ENCODE data around the gene OR52E2. TPM values are rescaled to one million over a fixed set of nuclear protein-coding genes. Genes with fewer than 3 reads are reported as not detected.
A peak's percentile ranks its signal among the peaks of the same experiment; 100 is the strongest.
"Not testable (repeated sequence)": the region's sequence is repeated elsewhere in the genome, so short reads cannot be mapped to it uniquely, and the experiment has no call there.

The OR52E2 gene
- total RNA-seq, 2 donors from 2014 or later, result not detected

- no peaks in the 10 kb centered on the region for H3K36me3 ChIP-seq
- no peak overlapping the region for H3K27ac ChIP-seq
- DNase-seq (ENCODE audit: low spot score), result no peak
- no peak for ATAC-seq (ENCODE audit: insufficient number of reproducible peaks, low FRiP score, low read depth)
- TF ChIP-seq CTCF (IDR thresholded peaks at IDR 0.05), result no peak
- no peaks in the 10 kb centered on the region for H3K27me3 ChIP-seq (replicated peaks; ENCODE audit: insufficient read depth)
- no peaks in the 10 kb centered on the region for H3K9me3 ChIP-seq
- no peaks in the 10 kb centered on the region for H3K4me1 ChIP-seq (ENCODE audit: control insufficient read depth in 1 of 2, low read depth in 2 of 2)
- H3K4me3 ChIP-seq, result no peak overlapping the region
These were observed 12.4 kb upstream of the OR52E2 start for GRCh38 chr11:5071799-5072198.

GRCh38 chr11:5069272-5069671 lies 9.8 kb upstream of the OR52E2 start, which contains the start of gene OR52E1:
Gene OR52E1 (plus strand): TSS chr11:5069572.
- TF ChIP-seq CTCF (IDR thresholded peaks at IDR 0.05), result no peak
- ATAC-seq (ENCODE audit: insufficient number of reproducible peaks, low FRiP score, low read depth) (no peak), DNase-seq (ENCODE audit: low spot score) (no peak)
- Histone ChIP-seq H3K4me3 (no peak within 1 kb of the TSS), H3K27me3 (replicated peaks; ENCODE audit: insufficient read depth) (no peaks in the 10 kb centered on the region), H3K36me3 (no peaks in the 10 kb centered on the region), H3K9me3 (no peaks in the 10 kb centered on the region), H3K4me1 (ENCODE audit: control insufficient read depth in 1 of 2, low read depth in 2 of 2) (no peaks in the 10 kb centered on the region), H3K27ac (no peak within 1 kb of the TSS)

GRCh38 chr11:5065027-5065426 lies 5.6 kb upstream of the OR52E2 start:
- Histone ChIP-seq H3K36me3 (no peaks in the 10 kb centered on the region), H3K9me3 (no peaks in the 10 kb centered on the region), H3K4me1 (ENCODE audit: control insufficient read depth in 1 of 2, low read depth in 2 of 2) (no peaks in the 10 kb centered on the region), H3K27me3 (replicated peaks; ENCODE audit: insufficient read depth) (no peaks in the 10 kb centered on the region), H3K27ac (no peak overlapping the region), H3K4me3 (no peak overlapping the region)
- no peak for TF ChIP-seq CTCF (IDR thresholded peaks at IDR 0.05)
- ATAC-seq (ENCODE audit: insufficient number of reproducible peaks, low FRiP score, low read depth) (no peak), DNase-seq (ENCODE audit: low spot score) (no peak)

- H3K36me3 ChIP-seq; H3K27ac ChIP-seq; H3K4me1 ChIP-seq (ENCODE audit: control insufficient read depth in 1 of 2, low read depth in 2 of 2); DNase-seq (ENCODE audit: low spot score); H3K9me3 ChIP-seq; H3K27me3 ChIP-seq (replicated peaks; ENCODE audit: insufficient read depth); H3K4me3 ChIP-seq: not testable (repeated sequence)
- ATAC-seq (ENCODE audit: insufficient number of reproducible peaks, low FRiP score, low read depth), result peak; percentile 6
These were observed 748 bp downstream of the OR52E2 start for GRCh38 chr11:5058679-5059078.

GRCh38 chr11:5046754-5047330 lies 12.6 kb downstream of the OR52E2 start:
- Histone ChIP-seq H3K9me3 (no peaks in the 10 kb centered on the region), H3K4me3 (no peak overlapping the region), H3K36me3 (no peaks in the 10 kb centered on the region), H3K27me3 (replicated peaks; ENCODE audit: insufficient read depth) (no peaks in the 10 kb centered on the region), H3K27ac (no peak overlapping the region), H3K4me1 (ENCODE audit: control insufficient read depth in 1 of 2, low read depth in 2 of 2) (no peaks in the 10 kb centered on the region)
- no peak for ATAC-seq (ENCODE audit: insufficient number of reproducible peaks, low FRiP score, low read depth)
- no peak for DNase-seq (ENCODE audit: low spot score)
- TF ChIP-seq CTCF (IDR thresholded peaks at IDR 0.05), result no peak

DNA sequence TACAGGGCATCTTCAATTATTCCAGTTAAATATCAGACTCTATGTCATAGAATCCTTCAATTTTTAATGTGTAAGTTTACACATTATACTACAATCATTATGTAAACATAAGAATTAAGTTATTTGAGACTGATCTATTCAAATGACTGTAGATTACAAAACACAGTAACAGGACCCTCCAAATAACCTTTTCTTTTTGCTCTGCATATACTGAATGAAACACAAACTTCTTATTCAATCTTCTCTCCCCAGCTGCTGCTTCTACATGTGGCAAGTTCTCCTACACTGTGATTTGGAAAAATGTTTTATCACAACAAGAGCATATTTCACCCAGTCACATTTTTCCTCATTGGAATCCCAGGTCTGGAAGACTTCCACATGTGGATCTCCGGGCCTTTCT lies 13.2 kb downstream of the OR52E2 start, which contains the start of gene OR52J3:
OR52J3 (plus strand) TSS at position 301 of the 400 bp plus-strand sequence; CDS start at position 301, 0 bp downstream.
- no peak for ATAC-seq (ENCODE audit: insufficient number of reproducible peaks, low FRiP score, low read depth)
- no peaks in the 10 kb centered on the region for H3K9me3 ChIP-seq
- no peak within 1 kb of the TSS for H3K4me3 ChIP-seq
- no peaks in the 10 kb centered on the region for H3K36me3 ChIP-seq
- no peaks in the 10 kb centered on the region for H3K4me1 ChIP-seq (ENCODE audit: control insufficient read depth in 1 of 2, low read depth in 2 of 2)
- no peak for TF ChIP-seq CTCF (IDR thresholded peaks at IDR 0.05)
- DNase-seq (ENCODE audit: low spot score), result no peak
- no peak within 1 kb of the TSS for H3K27ac ChIP-seq
- H3K27me3 ChIP-seq (replicated peaks; ENCODE audit: insufficient read depth), result no peaks in the 10 kb centered on the region

All from thoracic aorta (tissue), 2 donors.